ENCODE measurements around the gene PXDC1.

PXDC1 gene

GRCh38 chr6:3738381-3739131 is 13.0 kb downstream of the PXDC1 start:
- no peak overlapping the region for H3K4me3 ChIP-seq (ENCODE audit: low read length, poor library complexity, severe bottlenecking)
- no peaks in the 10 kb centered on the region for H3K79me2 ChIP-seq (ENCODE audit: insufficient read depth, low read length)
- no peaks in the 10 kb centered on the region for H3K9me3 ChIP-seq (ENCODE audit: insufficient read depth, low read depth, low read length)
- no peaks in the 10 kb centered on the region for H4K20me1 ChIP-seq (ENCODE audit: insufficient read depth, low read length, poor library complexity, severe bottlenecking)
- H3K4me1 ChIP-seq (ENCODE audit: insufficient read depth, low read length, poor library complexity, severe bottlenecking) = peaks cover 28% of the 10 kb centered on the region
- H3K4me2 ChIP-seq (ENCODE audit: low read depth, low read length, poor library complexity, severe bottlenecking) = no peak overlapping the region
- no peak overlapping the region for H2AFZ ChIP-seq (ENCODE audit: low read length)
- H3K9me2 ChIP-seq (replicated peaks; ENCODE audit: low read depth, low read length) = no peaks in the 10 kb centered on the region
- no peaks in the 10 kb centered on the region for H3F3A ChIP-seq (ENCODE audit: low read depth)
- TF ChIP-seq EZH2phosphoT487 (IDR thresholded peaks at IDR 0.05; ENCODE audit: borderline replicate concordance) = no peak
- no peak for TF ChIP-seq CTCF (conservative IDR thresholded peaks at IDR 0.05; ENCODE audit: low read length)
- H3K36me3 ChIP-seq (ENCODE audit: insufficient read depth, low read length) = no peaks in the 10 kb centered on the region
- H3K27me3 ChIP-seq (ENCODE audit: insufficient read depth, low read length, poor library complexity, severe bottlenecking) = no peaks in the 10 kb centered on the region
- no peak overlapping the region for H3K9ac ChIP-seq (ENCODE audit: low read depth, low read length, poor library complexity, severe bottlenecking)

GRCh38 chr6:3737831-3738210 is 13.7 kb downstream of the PXDC1 start:
- H3K79me2 ChIP-seq (ENCODE audit: insufficient read depth, low read length) = no peaks in the 10 kb centered on the region
- no peaks in the 10 kb centered on the region for H3K9me3 ChIP-seq (ENCODE audit: insufficient read depth, low read depth, low read length)
- no peaks in the 10 kb centered on the region for H3K27me3 ChIP-seq (ENCODE audit: insufficient read depth, low read length, poor library complexity, severe bottlenecking)
- no peaks in the 10 kb centered on the region for H4K20me1 ChIP-seq (ENCODE audit: insufficient read depth, low read length, poor library complexity, severe bottlenecking)
- no peaks in the 10 kb centered on the region for H3K36me3 ChIP-seq (ENCODE audit: insufficient read depth, low read length)
- no peaks in the 10 kb centered on the region for H3K9me2 ChIP-seq (replicated peaks; ENCODE audit: low read depth, low read length)
- TF ChIP-seq EZH2phosphoT487 (IDR thresholded peaks at IDR 0.05; ENCODE audit: borderline replicate concordance) (no peak), CTCF (conservative IDR thresholded peaks at IDR 0.05; ENCODE audit: low read length) (no peak)
- peaks cover 22% of the 10 kb centered on the region for H3K4me1 ChIP-seq (ENCODE audit: insufficient read depth, low read length, poor library complexity, severe bottlenecking)
- no peak overlapping the region for H3K4me3 ChIP-seq (ENCODE audit: low read length, poor library complexity, severe bottlenecking)
- H3K4me2 ChIP-seq (ENCODE audit: low read depth, low read length, poor library complexity, severe bottlenecking) = no peak overlapping the region
- H3K9ac ChIP-seq (ENCODE audit: low read depth, low read length, poor library complexity, severe bottlenecking) = no peak overlapping the region
- no peaks in the 10 kb centered on the region for H3F3A ChIP-seq (ENCODE audit: low read depth)
- H2AFZ ChIP-seq (ENCODE audit: low read length) = no peak overlapping the region

GRCh38 chr6:3737149-3737830 is 14.2 kb downstream of the PXDC1 start:
- H3K27me3 ChIP-seq (ENCODE audit: insufficient read depth, low read length, poor library complexity, severe bottlenecking) = no peaks in the 10 kb centered on the region
- no peaks in the 10 kb centered on the region for H3K36me3 ChIP-seq (ENCODE audit: insufficient read depth, low read length)
- H3K79me2 ChIP-seq (ENCODE audit: insufficient read depth, low read length) = no peaks in the 10 kb centered on the region
- H3K9me2 ChIP-seq (replicated peaks; ENCODE audit: low read depth, low read length) = no peaks in the 10 kb centered on the region
- H4K20me1 ChIP-seq (ENCODE audit: insufficient read depth, low read length, poor library complexity, severe bottlenecking) = no peaks in the 10 kb centered on the region
- H3F3A ChIP-seq (ENCODE audit: low read depth) = no peaks in the 10 kb centered on the region
- H3K9ac ChIP-seq (ENCODE audit: low read depth, low read length, poor library complexity, severe bottlenecking) = no peak overlapping the region
- H3K4me2 ChIP-seq (ENCODE audit: low read depth, low read length, poor library complexity, severe bottlenecking) = no peak overlapping the region
- no peak overlapping the region for H2AFZ ChIP-seq (ENCODE audit: low read length)
- no peaks in the 10 kb centered on the region for H3K9me3 ChIP-seq (ENCODE audit: insufficient read depth, low read depth, low read length)
- no peak for TF ChIP-seq CTCF (conservative IDR thresholded peaks at IDR 0.05; ENCODE audit: low read length)
- no peak for TF ChIP-seq EZH2phosphoT487 (IDR thresholded peaks at IDR 0.05; ENCODE audit: borderline replicate concordance)
- peaks cover 17% of the 10 kb centered on the region for H3K4me1 ChIP-seq (ENCODE audit: insufficient read depth, low read length, poor library complexity, severe bottlenecking)
- no peak overlapping the region for H3K4me3 ChIP-seq (ENCODE audit: low read length, poor library complexity, severe bottlenecking)

All from Loucy (cell line).